EH (cell line): ENCODE results near the gene MRPL48.
"Not testable (repeated sequence)": the region's sequence is repeated elsewhere in the genome, so short reads cannot be mapped to it uniquely, and the experiment has no call there.

Experiments
- DNase-seq: peaks from one replicate; pipeline ENCODE4 v3.0.0-alpha.2; 2015; ENCODE audit warnings: low read depth

The MRPL48 gene

DNA sequence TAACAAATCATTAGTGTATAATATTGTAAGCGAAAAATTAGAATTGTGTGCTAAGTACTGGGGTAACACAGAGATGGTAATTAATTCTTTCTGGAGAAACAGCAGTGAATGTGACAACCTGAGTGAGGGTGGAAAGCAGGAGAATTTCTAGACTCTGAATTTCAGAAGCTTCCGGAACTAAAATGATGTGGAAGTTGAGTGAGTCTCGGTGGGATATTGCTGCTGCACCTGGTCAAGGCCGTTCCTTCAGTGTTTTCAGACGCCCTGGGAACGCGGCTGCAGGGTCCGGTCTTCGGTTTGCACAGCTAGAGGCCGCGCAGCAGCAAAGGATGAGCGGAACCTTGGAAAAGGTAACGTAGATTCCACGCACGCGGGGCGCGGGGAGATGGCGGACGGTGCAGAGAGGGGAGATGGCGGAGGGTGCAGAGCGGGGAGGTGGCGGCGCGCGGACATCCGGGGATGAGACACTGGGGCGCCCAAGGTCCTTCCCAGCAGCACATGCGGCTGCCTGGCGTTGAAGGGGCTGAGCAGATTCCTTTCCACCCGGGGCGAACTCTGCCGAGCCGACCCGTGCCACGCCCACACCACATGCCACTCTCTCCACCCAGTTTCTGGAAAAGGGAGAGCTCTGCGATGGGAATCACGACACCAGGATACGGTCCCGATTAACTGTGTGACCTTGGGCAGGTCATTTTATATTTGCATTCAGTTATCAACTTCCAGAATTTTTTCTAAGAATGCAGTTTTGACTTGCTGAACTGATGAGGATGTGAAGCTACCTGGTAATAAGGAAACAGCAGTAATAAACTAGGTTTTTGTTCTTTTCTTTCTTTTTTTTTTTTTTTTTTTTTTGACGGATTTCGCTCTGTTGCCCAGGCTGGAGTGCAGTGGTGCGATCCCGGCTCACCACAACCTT is at the start of gene MRPL48:
TSS of gene MRPL48 (plus strand) at position 232 of the 916 bp plus-strand sequence. CDS start at position 330, 98 bp downstream.
- DNase-seq = peak; percentile 96

DNA sequence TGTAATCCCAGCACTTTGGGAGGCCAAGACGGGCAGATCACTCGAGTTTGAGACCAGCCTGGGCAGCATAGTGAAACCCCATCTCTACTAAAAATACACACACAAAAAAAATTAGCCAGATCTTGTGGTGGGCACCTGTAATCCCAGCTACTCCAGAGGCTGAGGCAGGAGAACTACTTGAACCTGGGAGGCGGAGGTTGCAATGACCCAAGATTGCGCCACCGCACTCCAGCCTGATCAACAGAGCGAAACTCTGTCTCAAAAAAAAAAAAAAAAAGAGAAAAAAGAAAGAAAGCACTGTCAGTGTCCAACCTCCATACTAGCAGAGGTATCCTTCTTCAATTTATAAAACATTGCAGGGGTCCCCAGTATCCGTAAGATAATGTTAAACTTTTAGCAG is 44.6 kb upstream of the MRPL48 start:
- no peak for DNase-seq

DNA sequence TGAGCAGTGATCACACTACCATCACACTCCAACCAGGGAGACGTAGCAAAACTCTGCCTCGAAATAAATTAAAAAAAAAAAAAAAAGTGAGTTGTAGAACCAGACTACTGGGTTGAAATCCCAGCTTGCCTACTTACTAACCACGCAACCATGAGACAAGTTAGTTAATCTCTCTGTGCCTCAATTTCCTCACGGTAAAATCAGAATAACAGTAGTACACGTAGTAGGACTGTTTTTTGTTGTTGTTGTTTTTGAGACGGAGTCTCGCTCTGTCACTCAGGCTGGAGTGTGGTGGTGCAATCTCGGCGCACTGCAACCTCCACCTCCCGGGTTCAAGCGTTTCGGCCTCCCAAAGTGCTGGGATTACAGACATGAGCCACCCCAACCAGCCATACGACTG is 41.0 kb upstream of the MRPL48 start:
- DNase-seq = no peak

DNA sequence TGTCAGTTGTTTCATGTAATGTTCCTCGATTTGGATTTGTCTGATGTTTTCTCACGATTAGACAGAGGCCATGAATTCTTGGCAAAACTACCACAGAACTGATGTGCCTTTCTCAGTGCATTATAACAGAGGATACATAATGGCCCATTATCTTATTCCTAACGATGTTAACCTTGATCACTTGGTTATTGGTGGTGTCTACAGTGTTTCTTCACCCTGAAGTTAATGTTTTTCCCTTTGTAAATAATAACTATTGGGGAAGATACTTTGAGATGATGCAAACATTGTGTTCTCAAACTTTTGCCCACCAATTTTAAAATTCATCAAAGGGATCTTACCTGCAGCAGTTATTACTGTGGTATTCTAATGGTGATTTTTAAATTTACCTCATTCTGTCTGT is 39.9 kb upstream of the MRPL48 start:
- no peak for DNase-seq

DNA sequence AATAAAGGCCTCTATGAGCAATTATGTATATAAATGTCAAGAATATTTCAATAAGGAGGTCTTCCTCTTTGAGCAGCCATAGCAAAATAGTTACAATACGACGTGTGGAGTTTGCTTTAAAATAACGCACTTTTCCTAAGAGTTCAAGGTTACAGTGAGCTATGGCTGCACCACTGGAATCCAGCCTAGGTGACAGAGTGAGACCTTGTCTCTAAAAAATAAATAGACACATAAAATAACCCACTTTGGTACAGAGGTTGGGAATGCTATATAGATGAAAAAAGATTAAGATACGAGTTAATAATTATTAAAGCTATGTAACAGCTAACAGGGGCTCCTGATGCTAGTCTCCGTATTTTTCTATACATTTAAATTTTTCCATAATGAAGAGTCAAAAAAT is 39.4 kb upstream of the MRPL48 start:
- DNase-seq = no peak

DNA sequence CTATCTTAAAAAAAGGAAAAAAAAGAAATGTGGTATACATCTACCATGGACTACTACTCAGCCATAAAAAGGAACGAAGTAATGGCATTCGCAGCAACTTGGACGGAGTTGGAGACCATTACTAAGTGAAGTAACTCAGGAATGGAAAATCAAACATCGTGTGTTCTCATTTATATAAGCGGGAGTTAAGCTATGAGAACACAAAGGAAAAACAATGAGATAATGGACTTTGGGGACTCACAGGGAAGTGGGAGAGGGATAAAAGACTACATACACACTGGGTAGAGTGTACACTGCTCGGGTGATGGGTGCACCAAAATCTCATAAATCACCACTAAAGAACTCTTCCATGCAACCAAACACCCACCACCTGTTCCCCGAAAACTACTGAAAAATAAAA is 38.6 kb upstream of the MRPL48 start:
- DNase-seq = no peak

DNA sequence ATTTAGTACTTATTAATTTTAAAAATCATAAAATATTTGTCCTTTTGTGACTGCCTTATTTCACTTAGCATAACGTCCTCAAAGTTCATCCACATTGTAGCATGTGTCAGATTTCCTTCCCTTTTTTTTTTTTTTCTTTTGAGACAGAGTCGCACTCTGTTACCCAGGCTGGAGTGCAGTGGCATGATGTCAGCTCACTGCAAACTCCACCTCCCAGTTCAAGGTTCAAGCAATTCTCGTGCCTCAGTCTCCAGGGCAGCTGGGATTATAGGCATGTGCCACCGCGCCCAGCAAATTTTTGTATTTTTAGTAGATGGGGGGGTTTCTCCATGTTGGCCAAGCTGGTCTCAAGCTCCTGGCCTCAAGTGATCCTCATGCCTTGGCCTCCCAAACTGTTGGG is 37.4 kb upstream of the MRPL48 start:
- no peak for DNase-seq

DNA sequence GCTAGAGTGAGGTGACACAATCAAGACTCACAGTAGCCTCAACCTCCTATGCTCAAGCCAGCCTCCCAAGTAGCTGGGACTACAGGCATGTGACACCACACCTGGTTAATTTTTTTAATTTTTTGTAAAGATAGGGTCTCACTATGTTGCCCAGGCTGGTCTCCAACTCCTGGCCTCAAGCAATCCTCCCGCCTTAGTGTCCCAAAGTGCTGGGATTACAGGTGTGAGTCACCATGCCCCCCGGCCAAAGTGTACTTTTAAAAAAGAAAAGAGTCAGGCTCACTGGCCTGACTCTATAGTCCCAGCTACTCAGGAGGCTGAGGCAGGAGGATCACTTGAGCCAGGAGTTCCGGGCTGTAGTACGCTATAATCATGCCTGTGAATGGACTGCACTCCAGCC is 36.8 kb upstream of the MRPL48 start:
- DNase-seq = not testable (repeated sequence)

DNA sequence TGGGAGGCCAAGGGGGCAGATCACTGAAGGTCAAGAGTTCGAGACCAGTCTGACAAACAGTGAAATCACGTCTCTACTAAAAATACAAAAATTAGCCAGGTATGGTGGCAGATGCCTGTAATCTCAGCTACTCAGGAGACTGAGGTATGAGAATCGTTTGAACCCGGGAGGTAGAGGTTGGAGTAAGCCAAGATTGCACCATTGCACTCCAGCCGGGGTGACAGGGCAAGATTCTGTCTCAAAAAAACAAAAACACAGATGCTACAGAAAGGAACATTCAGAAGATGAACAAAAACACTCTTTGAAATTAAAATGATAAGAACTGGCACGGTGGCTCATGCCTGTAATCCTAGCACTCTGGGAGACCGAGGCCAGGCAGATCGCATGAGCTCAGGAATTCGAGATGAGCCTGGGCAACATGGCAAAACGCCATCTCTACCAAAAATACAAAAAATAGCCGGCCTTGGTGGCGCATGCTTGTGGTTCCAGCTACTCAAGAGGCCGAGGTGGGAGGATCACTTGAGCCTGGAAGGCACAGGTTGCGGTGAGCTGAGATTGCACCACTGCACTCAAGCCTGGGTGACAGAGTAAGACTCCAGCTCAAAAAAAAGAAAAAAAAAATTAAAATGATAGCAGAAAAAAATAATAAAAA is 35.3 kb upstream of the MRPL48 start:
- DNase-seq = no peak

DNA sequence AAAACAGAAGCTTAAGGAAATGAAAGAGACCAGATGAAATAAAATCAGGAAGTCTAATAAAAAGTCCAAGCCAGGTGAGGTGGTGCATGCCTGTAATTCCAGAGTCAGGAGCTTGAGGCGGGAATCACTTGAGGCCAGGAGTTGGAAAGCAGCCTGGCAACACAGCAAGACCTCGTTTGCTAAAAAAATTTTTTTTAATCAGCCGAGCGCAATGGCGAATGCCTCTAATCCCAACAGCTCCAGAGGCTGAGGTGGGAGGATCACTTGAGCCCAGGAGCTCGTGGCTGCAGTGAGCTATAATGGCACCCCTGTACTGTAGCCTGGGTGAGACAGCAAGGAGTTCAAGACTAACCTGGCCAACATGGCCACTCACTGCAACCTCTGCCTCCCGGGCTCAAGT is 34.8 kb upstream of the MRPL48 start:
- DNase-seq = no peak

DNA sequence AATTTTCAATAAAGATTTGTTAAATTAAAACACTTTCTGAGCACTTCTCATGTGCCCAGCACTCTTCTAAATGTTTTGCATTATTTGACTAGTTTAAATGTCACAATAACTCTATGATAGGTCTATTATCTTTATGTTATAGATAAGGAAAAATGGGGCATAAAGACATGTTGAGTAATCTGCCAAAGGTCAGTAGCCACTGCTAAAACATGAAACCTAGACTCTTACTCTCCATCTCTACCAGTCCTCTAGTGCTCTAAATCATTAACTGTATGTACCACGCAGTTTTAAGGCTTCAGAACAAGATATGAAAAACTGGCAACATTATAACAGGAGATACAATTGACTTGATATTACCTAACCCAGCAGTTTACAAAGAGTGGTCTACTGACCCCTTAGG is 33.7 kb upstream of the MRPL48 start:
- DNase-seq = no peak

DNA sequence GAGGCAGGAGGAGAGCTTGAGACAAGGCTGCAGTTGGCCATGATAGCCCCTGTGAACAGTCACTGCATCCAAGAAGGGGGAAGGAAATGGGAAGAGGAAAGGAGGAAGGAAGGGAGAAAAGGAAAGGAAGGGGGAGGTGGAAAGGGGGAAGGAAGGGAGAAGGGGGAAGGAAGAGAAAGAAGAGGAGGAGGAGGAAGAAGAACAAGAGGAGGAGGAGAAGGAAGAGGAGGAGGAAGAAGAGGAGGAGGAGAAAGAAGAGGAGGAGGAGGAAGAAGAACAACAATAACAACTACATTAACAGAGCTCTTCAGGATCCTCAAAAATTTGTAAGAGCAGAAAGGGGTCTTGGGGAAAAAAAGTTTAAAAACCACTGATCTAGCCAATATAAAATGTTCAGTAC is 32.0 kb upstream of the MRPL48 start:
- DNase-seq = no peak

DNA sequence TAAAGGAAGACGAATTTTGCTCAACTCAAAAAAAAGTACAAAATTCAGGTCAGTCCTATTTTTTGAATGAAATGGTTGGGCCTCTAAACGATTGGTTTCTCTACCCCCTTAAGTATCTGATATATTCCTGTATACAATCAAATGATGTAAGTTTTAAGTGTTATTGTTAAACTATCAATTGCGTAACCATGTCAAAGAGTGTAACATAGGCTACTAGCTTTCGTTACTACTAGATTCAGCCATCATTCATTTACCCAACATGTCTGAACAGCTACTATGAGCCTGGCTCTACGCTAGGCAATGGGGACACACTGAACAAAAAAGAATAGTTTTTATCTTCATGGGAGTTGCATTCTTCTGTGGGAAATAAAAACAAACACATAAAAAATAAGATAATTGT is 30.1 kb upstream of the MRPL48 start:
- no peak for DNase-seq

DNA sequence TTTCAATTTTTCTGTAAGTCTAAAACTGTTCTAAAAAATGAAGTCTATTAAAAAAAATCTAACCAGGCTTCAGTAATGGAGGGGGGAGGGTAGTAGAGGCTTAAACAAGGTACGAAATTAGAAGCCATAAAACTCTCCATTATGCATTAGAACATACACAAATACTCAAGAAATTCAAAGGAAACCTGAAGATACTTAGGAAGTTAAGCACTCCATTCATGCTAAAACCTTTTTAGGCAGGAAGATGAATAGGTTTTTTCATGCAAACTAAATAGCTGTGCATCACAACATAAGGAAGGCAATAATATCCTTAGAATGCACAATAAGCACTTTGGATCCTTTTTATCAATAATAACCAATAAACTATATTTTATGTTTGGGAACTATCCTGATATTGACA is 29.2 kb upstream of the MRPL48 start:
- no peak for DNase-seq

DNA sequence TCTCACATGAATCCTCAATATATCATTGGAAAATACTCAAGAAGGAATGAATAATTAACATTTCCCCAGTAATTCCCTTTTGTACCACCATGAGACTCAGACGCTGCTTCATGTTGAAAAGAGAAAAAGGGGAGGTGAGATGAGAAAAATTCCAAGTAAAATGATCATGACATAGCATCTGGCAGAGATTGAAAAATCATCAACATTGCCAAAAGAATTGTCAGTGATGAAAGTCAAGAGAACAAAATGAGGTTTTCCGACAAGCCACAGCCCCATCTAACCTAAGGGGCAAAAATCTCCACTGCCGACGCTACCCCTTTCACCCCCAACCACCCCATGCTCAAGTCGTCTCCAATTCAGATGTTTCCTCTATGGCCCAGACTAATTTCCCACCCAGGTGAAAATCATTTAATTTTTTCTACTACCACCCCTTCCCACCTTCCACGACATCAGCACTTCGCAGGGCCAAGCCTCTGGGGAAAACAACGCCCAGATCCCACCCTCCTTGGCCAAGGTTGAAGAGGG is 28.0 kb upstream of the MRPL48 start:
- DNase-seq = peak; percentile 43

DNA sequence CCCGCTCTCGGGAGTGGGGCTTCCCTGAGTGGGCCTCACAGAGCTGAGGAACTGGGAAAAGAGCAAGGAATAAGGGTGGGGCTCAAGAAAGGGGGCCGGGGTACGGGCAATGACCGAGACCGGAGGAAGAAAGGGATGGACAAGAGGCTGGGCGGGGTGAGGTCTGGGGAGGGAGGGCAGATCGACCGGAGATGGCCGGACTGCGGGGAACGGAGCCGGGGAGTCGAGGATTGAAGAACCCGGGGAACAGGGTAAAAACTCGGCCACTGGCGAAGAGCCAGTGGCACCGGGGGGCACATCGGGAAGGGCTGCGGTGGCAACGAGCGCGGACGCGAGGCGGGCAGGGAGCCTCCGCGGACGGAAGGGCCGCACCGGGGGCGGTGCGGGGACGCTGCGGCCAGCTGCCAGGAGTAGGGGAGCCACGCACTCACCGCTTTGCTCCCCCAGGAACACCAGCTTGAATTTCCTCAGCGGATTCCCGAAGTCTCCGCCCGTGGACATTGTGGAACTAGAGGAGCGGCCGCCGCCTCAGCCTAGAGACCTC is 27.5 kb upstream of the MRPL48 start:
- DNase-seq = peak; percentile 49

DNA sequence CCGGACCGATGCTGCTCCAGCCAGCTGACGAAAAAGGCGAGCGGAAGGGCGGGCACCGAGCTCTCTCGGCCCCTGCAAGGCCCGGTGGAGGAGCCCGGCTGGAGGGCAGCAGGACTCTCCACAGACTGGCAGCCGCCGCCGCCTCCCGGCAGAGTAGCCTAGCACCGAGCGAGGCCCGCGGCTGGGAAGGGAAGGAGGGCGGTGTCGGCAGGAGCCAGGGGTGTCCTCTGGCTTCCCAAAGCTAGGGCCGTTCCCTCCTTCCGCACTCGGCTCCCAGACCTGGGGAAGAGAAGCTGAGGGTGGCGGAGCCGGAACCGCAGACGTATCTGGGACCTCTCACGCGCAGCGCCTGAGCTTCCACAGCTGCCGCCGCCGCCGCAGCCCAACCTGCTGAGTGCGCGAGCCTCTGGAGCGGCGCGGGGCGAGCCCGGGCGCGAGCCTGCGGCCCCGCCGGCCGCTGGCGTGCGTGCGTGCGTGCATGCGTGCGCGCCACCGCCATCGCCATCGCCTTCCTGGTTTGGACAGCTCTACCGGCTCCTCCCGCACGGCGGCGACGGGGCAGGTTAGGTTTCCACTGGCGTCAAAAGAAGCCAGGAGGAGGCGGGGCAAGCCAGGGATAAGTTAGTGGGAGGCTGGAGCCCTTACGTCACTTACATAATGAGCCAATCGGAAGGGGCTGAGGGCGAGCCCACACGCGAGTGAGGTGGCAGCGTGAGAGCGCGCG is 26.8 kb upstream of the MRPL48 start, which contains the start of gene RAB6A:
TSS of gene RAB6A (minus strand) at position 396 of the 724 bp plus-strand sequence. CDS start 439 bp downstream, outside the sequence.
- DNase-seq = peak; percentile 100

DNA sequence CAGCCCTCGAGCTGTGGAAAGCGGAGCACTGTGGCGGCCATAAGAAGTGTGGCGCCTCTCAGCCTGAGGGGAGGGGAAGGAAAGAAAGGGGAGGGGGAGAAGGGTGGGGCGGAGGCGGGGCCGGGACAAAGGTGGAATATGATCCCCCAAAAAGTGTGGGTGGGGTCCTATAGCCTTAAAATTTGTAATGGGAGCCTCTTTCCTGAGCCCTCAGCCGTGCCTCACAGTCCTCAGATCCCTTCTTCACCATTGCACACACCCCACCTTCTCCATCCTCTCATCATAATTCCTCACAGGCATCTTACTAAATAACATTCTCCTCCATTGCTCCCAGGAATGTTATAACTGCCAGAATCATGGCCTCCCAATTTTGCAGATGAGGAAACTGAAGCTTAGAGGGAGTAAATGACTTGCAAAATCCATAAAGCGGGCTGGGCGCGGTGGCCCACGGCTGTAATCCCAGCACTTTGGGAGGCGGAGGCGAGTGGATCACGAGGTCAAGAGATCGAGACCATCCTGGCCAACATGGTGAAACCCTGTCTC is 26.2 kb upstream of the MRPL48 start:
- no peak for DNase-seq

DNA sequence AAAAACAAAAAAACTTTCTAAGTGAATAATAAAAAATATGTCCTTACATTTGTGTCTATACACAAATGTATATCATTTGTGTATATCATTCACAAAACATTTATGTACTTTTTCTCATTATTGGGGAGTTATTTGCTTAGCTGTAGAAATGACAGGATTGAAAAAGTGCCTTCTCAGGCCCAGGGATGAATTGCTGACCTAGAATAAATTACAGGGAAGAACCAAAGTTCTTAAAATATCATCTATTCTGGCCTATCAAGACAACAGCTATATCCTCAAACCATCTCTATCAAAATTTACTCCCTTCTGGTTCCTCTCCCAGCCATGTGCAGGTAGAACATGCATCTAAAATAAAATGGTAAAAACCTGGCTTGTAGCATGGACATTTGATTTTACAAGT is 24.9 kb upstream of the MRPL48 start:
- no peak for DNase-seq

DNA sequence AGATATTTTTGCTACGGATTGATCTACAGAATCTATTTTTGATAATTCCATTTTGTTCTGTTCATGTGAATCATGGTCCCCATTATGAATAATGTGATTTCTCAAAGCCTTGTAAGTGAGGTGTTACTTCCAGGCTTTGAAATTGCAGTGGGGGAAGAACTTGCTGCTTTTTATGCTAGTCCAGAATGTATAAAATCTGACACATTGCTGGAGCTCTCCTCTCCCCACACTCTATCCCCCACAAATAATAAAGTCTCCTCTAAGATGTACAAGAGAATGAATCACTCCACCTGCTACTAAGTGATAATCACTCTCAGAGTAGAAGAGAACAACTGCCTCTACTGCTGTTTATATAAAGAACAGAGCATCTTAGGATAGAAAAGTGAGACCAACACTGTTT is 20.9 kb upstream of the MRPL48 start:
- DNase-seq = no peak

DNA sequence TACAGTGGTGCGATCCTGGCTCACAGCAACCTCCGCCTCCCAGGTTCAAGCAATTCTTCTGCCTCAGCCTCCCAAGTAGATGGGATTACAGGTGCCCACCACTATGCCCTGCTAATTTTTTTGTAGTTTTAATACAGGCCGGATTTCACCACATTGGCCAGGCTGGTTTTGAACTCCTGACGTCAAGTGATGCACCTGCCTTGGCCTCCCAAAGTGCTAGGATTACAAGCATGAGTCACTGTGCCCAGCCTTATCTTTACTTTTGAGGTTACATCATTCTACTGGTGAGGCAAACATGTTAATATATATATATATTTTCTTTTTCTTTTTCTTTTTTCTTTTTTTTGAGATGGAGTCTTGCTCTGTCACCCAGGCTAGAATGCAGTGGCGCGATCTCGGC is 16.9 kb upstream of the MRPL48 start:
- not testable (repeated sequence) for DNase-seq
